Measurements from ENCODE around the gene HACD3.
A peak's percentile ranks its signal among the peaks of the same experiment; 100 is the strongest.

GRCh38 chr15:65577129-65577996, 47.1 kb downstream of the HACD3 start:
- TF ChIP-seq POLR2A (IDR thresholded peaks at IDR 0.05; ENCODE audit: low read depth, low read length) (no peak), POLR2AphosphoS5 (IDR thresholded peaks at IDR 0.05; ENCODE audit: low read depth, low read length) (0 out of 2 replicates have a peak, but pooled peaks have one; percentile 41), TAF1 (IDR thresholded peaks at IDR 0.05; ENCODE audit: borderline replicate concordance, low read depth, low read length) (no peak)

All from GM12892 (cell line).